Measurements from ENCODE around the gene EMILIN3. TPM values are rescaled to one million over a fixed set of nuclear protein-coding genes. Genes with fewer than 3 reads are reported as not detected.

EMILIN3 gene
- total RNA-seq, 1 experiment from 2014 or later = not detected

- ATAC-seq (no peak), DNase-seq (ENCODE audit: low read depth, low spot score) (no peak)
- no peak overlapping the region for H3K4me2 ChIP-seq (ENCODE audit: low read length)
- TF ChIP-seq ZFX (IDR thresholded peaks at IDR 0.05) (no peak), TCF7L2 (IDR thresholded peaks at IDR 0.05; ENCODE audit: borderline replicate concordance, extremely low read depth, insufficient read depth, insufficient read length) (no peak), ZBTB33 (IDR thresholded peaks at IDR 0.05; ENCODE audit: extremely low read depth, insufficient replicate concordance, low read length) (no peak), EZH2phosphoT487 (IDR thresholded peaks at IDR 0.05; ENCODE audit: borderline replicate concordance) (no peak), YY1 (IDR thresholded peaks at IDR 0.05; ENCODE audit: extremely low read depth, insufficient replicate concordance, low read depth, low read length) (no peak), SIN3A (IDR thresholded peaks at IDR 0.05; ENCODE audit: low read depth) (no peak), ZNF274 (IDR thresholded peaks at IDR 0.05; ENCODE audit: low read depth, low read length) (no peak), POLR2A (IDR thresholded peaks at IDR 0.05; ENCODE audit: borderline replicate concordance, extremely low read depth, insufficient read depth, insufficient read length) (no peak), SRF (IDR thresholded peaks at IDR 0.05; ENCODE audit: low read depth) (no peak), EZH2 (IDR thresholded peaks at IDR 0.05) (no peak), CEBPB (IDR thresholded peaks at IDR 0.05; ENCODE audit: low read depth) (no peak)
- no peaks in the 10 kb centered on the region for H3K4me1 ChIP-seq (ENCODE audit: control insufficient read depth in 1 of 2, insufficient read depth in 2 of 2, low read length in 2 of 2)
- intact Hi-C loops (cut with micrococcal nuclease) = no loop called here
- no peak overlapping the region for H3K27ac ChIP-seq (ENCODE audit: low read depth, low read length)
- H3K9me3 ChIP-seq (ENCODE audit: control insufficient read depth in 1 of 2, insufficient read depth in 1 of 2, low read depth in 1 of 2, low read length in 2 of 2) = no peaks in the 10 kb centered on the region
- H3K36me3 ChIP-seq (ENCODE audit: control insufficient read depth in 1 of 2, insufficient read depth in 2 of 2, low read length in 2 of 2) = no peaks in the 10 kb centered on the region
- BruUV-seq (replicated peaks) = no TSS peak
- no peaks in the 10 kb centered on the region for H4K20me1 ChIP-seq (ENCODE audit: insufficient read depth)
- no peaks in the 10 kb centered on the region for H3K9me2 ChIP-seq (ENCODE audit: insufficient read depth)
- no peaks in the 10 kb centered on the region for H3K79me2 ChIP-seq (ENCODE audit: insufficient read depth, low read length)
- no peak overlapping the region for H2AFZ ChIP-seq (ENCODE audit: low read depth, low read length, poor library complexity, severe bottlenecking)
- ChIA-PET RAD21 (ENCODE audit: low non-redundant PET in 1 of 2, low total read pairs in 2 of 2, uncharacterized antibody in 2 of 2, unreplicated experiment in 2 of 2) (no interaction called here), POLR2A (no interaction called here), CTCF (no interaction called here)
- peaks cover 10% of the 10 kb centered on the region for H3K27me3 ChIP-seq (ENCODE audit: insufficient read depth, low read length)
- H3K9ac ChIP-seq (ENCODE audit: low read length) = no peak overlapping the region
- H3K4me3 ChIP-seq (replicated peaks in 1 of 2; ENCODE audit: low read depth in 1 of 2, low read length in 2 of 2) = no peak overlapping the region
Measured at GRCh38 chr20:41376349-41376748, 9.7 kb upstream of the EMILIN3 start.
